HEK293T (cell line): Measurements from ENCODE around the gene CHRM5.

ENCODE experiments used
- BHLHE40 ChIP-seq: fragments of 450-650 bp; IDR thresholded peaks from 2 replicates; pipeline ENCODE4 v1.6.1; 2016; ENCODE audit warnings: mild to moderate bottlenecking, moderate library complexity, borderline replicate concordance
- CTBP1 ChIP-seq: fragments of 450-650 bp; IDR thresholded peaks from 2 replicates; pipeline ENCODE4 v1.6.1; 2016; ENCODE audit warnings: borderline replicate concordance
- FOXA1 ChIP-seq: fragments of 450-650 bp; IDR thresholded peaks from 2 replicates; pipeline ENCODE4 v1.6.1; 2016; ENCODE audit warnings: mild to moderate bottlenecking
- FOXK2 ChIP-seq: fragments of 450-650 bp; IDR thresholded peaks from 2 replicates; pipeline ENCODE4 v1.6.1; 2016; ENCODE audit warnings: mild to moderate bottlenecking
- HDGF ChIP-seq: fragments of 450-650 bp; IDR thresholded peaks from 2 replicates; pipeline ENCODE4 v1.6.1; 2017; ENCODE audit warnings: antibody characterized with exemption, borderline replicate concordance
- NFRKB ChIP-seq: fragments of 450-650 bp; IDR thresholded peaks from 2 replicates; pipeline ENCODE4 v1.6.1; 2016; ENCODE audit warnings: mild to moderate bottlenecking, moderate library complexity
- SP1 ChIP-seq: fragments of 450-650 bp; IDR thresholded peaks from 2 replicates; pipeline ENCODE4 v1.6.1; 2017
- ZNF384 ChIP-seq: fragments of 450-650 bp; IDR thresholded peaks from 2 replicates; pipeline ENCODE4 v1.6.1; 2016

- TF ChIP-seq HDGF (no peak), SP1 (no peak), CTBP1 (no peak), FOXK2 (no peak), ZNF384 (no peak), BHLHE40 (no peak), NFRKB (no peak), FOXA1 (no peak)
Measured at GRCh38 chr15:34009656-34010055, 41.4 kb downstream of the CHRM5 start.
